D341Med (cell line): ENCODE measurements around the gene SLC16A6.
"Not testable (repeated sequence)": the region's sequence is repeated elsewhere in the genome, so short reads cannot be mapped to it uniquely, and the experiment has no call there.

Experiments
- DNase-seq: peaks from one replicate; pipeline ENCODE4 v3.0.0; 2012; ENCODE audit warnings: low spot score

Gene SLC16A6, protein sequence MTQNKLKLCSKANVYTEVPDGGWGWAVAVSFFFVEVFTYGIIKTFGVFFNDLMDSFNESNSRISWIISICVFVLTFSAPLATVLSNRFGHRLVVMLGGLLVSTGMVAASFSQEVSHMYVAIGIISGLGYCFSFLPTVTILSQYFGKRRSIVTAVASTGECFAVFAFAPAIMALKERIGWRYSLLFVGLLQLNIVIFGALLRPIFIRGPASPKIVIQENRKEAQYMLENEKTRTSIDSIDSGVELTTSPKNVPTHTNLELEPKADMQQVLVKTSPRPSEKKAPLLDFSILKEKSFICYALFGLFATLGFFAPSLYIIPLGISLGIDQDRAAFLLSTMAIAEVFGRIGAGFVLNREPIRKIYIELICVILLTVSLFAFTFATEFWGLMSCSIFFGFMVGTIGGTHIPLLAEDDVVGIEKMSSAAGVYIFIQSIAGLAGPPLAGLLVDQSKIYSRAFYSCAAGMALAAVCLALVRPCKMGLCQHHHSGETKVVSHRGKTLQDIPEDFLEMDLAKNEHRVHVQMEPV

DNA sequence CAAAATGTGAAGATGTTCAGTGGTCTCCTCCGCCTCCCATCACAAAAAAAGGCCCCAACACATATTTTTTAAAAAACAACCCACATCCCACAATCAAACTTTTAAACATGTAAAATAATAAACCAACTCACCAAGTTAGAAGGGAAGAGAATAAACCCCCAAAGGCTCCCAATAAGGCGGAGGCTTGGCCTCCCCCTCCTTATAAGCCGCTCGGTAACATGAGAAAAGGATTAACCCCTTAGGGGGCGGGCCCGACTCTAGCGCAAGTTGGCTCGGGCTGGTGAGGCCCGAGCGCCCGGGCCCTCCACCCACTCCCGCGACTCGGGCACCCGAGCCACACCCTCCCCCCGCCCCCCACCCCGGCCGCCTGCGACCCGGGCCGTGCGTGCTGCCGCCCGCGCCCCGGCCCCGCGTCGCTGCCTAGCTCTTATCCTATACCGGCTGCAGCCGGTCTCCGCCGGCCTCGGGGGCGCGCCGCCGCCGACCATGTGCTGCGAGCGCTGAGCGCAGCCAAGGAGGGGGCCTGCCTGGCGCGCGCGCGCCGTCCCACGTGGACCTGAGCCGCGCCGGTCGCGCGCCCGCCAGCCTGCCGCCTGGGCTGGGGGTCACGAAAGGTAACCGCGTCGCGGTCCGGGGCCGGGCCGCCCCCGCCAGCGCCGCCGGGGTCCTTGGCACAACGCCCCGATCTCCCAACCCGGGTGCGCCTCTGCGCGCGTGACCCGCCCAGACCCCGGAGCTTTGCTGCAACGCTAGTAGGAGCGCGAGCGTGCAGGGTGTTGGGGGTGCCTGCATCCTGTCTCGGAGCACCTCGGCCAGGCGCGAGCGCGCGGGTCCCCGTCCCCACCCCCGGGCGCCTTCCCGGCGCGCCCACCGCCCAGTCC lies at the start of gene SLC16A6, which contains the start of gene ARSG:
TSS of gene SLC16A6 (minus strand) at position 173 of the 881 bp plus-strand sequence. CDS start 12,807 bp downstream, outside the sequence.
TSS of gene ARSG (plus strand) at position 541 of the 881 bp plus-strand sequence. CDS start 15,999 bp downstream, outside the sequence.
- DNase-seq = peak; percentile 99

DNA sequence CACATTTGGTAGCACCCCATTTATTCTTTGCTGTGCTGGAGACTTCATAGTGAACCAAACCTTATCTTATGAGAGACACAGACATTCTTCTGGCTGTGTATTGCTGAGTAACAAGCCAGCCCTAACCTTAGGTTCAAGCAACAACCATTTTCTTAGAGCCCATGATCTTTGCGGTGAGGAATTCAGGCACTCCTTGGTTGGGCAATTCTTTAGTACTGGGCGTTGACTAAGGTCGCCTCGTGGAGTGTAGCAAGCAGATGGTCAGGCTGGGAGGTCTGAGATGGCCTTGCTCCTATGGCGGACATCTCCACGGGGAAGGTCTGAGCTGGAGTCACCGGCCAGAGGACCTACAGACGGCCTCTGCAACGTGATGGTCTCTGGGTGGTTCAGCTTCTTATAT lies 43.5 kb upstream of the SLC16A6 start:
- no peak for DNase-seq

- not testable (repeated sequence) for DNase-seq
These were observed 41.0 kb upstream of the SLC16A6 start for GRCh38 chr17:68331932-68332331.

DNA sequence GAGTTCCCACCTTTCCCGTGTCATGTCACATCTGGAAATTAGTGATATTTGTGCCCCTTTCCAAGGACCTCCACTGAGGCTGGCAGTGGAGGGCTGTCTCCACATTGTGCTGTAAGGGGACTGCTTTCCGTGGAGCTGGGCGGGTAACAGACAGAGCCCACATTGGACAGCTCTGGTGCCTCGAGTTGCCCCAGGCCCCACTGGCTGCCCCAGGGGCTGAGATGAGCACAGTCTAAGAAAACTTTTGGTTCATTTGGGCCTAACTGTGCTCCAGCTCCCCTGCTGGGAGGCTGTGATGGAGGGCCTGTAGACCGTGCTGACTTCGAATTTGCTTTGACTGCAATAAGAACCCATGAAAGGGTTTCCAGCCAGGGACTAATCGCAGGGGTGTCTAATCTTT lies 38.4 kb upstream of the SLC16A6 start:
- no peak for DNase-seq

DNA sequence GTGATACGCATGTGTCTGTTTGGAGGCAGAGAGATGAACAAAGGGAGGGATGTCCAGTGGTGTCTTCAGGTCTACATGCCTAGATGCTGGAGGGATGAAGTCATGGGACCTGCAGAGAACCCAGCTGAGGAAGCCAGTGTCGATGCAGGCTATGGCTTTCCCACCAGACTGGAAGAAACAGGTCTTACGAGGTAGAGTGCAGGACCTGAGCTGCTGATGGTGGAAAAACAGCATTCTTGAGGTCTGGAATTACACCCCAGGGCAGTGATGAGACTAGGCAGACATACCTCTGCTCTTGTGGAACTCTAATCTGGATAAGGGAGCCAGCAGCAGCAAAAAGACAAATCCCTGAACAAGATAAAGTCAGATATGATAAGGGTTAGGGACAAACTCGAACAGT lies 37.7 kb upstream of the SLC16A6 start:
- no peak for DNase-seq

GRCh38 chr17:68327823-68328557 lies 37.1 kb upstream of the SLC16A6 start:
- DNase-seq = no peak

DNA sequence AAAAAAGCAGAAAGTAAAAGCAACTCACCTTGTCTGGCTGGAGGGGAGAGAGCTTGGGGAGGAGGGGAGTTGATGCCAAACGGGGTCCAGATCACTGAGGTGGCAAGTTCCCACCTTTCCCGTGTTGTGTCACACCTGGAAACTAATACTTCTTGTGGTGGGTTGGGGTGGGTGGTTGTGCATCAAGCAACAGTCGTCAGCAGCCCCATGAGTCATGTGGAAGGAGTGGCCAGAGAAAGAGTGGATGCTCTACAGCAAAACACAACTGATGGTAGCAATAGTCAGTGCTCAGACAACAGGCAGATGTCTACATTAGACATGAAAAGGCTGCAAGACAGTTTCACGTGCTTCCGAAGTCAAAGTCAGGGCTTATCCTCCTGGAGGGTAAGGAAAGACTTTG lies 35.8 kb upstream of the SLC16A6 start:
- no peak for DNase-seq

- DNase-seq = no peak
These were observed 35.0 kb upstream of the SLC16A6 start for GRCh38 chr17:68325961-68326360.

DNA sequence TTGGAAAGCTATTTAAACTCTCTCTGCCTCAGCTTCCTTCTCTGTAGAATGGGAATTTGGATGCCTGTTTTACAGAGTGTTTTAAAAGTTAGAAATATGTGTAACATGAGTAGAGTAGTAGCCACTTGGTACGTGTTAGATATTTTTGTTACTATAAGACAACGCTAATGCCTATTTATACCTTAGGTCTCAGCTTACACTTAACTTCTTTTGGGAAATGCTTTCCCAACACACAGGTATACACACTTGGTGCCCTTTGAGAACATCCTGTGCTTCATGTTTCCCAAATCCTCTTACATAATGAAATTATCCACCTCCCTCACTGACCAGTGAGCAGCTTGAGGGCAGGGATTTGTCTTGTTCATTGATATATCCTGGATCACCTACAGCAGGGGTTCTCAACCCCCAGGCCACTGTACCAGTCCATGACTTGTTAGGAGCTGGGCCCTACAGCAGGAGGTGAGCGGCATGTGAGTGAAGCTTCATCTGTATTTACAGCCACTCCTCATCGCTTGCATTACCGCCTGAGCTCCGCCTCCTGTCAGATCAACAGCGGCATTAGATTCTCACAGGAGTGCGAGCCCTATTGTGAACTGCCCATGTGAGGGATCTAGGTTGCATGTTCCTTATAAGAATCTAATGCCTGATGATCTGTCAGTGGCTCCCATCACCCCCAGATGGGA lies 33.9 kb upstream of the SLC16A6 start:
- no peak for DNase-seq

DNA sequence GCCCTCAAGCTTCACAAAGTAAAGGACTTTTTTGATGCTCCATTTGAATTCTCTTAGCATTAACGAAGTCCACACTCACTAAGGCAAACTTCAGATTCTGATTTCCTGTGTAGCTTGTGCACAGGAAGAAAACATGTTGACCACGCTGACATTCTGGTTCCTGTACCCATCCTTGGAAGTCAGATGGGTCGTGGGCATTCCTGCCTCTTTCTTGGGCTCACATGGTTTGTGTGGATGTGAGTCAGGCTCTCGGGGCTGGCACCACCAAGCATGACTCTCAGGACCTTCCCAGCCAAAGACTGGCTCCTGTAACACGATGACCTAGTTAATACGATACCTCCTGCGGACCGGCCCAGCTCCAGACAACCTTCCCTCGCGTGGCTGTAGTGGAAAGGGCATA lies 33.2 kb upstream of the SLC16A6 start:
- DNase-seq = no peak

- no peak for DNase-seq
These were observed 31.7 kb upstream of the SLC16A6 start for GRCh38 chr17:68322630-68323029.

GRCh38 chr17:68321556-68321954 lies 30.6 kb upstream of the SLC16A6 start:
- DNase-seq = no peak

GRCh38 chr17:68320943-68321555 lies 30.1 kb upstream of the SLC16A6 start:
- no peak for DNase-seq

GRCh38 chr17:68320311-68320865 lies 29.5 kb upstream of the SLC16A6 start:
- DNase-seq = no peak

GRCh38 chr17:68319410-68320162 lies 28.7 kb upstream of the SLC16A6 start:
- no peak for DNase-seq

DNA sequence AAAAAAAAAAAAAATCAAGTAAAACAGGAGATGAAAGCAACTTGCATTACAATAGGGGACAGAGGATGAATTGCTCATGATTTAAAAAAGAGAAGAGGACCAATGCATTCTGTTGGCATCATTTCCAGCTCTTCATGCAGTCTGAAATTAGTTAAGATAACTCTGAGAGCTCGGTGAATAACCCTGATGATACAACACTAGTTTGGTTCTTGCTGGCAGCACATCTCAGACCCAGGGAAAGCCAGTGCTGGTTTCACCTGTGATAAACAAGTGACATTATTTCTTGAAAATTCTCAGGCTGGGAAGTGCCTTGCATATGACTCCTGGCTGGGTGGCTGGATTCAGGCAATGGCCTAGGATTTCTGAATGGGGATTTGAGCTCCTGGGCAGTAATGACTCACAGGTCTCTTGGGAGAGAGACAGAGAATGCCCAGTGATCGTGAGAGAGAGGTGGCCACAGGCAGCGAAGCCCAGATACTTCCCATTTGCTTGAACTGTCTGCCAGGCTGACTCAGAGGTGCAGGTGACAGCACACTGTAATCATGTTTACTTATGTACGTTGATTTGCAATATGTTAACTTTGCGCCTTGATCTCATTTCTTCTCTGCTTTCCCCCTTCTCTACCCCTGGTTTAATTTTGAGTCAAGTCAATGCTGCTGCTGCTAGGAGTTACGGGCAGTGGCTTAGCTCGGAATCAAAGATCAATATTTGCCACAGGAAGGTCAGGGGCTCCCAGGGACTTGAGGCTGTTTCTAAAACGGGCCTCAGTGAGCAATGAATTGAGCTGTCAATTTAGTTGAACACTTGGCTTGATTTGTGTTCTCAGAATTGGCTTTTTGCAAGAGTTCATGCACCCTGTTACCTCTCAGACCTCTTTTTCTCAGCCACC lies 27.4 kb upstream of the SLC16A6 start:
- DNase-seq = no peak

DNA sequence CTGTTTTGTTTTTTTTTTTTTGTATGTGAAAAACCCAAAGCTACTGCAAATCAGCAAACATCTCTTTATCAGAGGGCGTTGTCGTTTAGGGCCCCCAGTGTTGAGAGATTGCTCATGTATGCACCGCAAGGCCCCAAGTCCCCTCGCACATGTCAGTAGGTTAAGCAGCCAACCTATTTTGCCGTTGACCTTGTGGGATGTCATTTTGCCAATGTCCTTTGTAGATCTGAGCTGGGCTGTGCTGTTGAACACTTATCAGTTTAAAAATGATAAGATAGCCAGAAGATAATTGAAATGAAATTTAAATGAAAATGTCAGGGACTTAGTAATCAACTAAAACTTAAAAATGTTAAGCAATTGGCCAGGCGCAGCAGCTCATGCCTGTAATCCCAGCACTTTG lies 26.5 kb upstream of the SLC16A6 start:
- no peak for DNase-seq

DNA sequence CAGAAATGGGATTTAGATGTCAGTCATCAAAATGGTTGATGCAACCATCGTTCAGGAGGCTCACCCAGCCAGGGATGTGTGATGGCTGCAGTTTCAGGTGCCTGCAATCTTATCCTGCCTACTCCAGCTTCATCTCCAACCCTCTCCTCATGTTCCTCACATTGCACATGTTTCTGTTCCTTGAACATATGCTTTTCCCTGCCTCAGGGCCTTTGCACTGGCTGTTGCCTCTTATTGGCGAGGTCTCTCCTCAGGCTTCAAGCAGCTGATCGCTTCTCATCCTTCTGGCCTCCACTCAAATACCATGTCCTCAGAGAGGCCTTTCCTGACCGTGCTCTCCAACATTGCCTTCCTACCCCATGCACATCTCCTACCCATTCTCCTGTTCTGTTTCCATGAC lies 25.0 kb upstream of the SLC16A6 start:
- no peak for DNase-seq
